ENCODE data around the gene LYZL6. TPM values are rescaled to one million over a fixed set of nuclear protein-coding genes. Genes with fewer than 3 reads are reported as not detected.

Gene LYZL6
- total RNA-seq, 1 experiment from 2014 or later = not detected

DNA sequence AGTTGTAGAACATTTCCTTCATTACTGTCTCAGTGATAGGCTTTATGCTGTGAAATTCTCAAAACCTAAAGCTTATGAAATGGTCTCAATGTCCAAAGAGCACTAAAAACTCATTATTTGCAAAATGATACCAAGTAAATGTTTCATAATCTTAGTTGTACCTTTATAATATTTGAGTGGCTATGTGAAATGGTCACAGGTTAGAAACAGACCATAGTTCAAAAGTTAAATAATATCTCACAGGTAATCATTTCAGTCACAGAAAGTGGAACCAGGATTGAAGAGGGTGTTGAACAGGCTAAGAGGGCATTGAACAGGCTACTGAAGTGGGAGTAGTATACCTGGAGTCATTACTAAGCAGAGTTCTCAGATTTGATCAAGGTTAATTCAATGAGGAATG lies 15.8 kb downstream of the LYZL6 start:
- no peaks in the 10 kb centered on the region for H3K9me3 Mint-ChIP-seq
- ChIA-PET POLR2A (no interaction called here), CTCF (no interaction called here)
- no peak overlapping the region for H3K4me3 Mint-ChIP-seq
- H3K36me3 Mint-ChIP-seq = peaks cover 3% of the 10 kb centered on the region
- H3K27ac Mint-ChIP-seq = no peak overlapping the region
- no peak for DNase-seq (ENCODE audit: low spot score)
- peaks cover 26% of the 10 kb centered on the region for H3K4me1 Mint-ChIP-seq
- ATAC-seq = no peak
- peaks cover 11% of the 10 kb centered on the region for H3K27me3 Mint-ChIP-seq (ENCODE audit: low read depth)
- TF ChIP-seq ESRRA (CRISPR knock-in tag; IDR thresholded peaks at IDR 0.05; ENCODE audit: borderline replicate concordance) (no peak), KAT7 (CRISPR knock-in tag; IDR thresholded peaks at IDR 0.05; ENCODE audit: borderline replicate concordance) (no peak), JUN (CRISPR knock-in tag; IDR thresholded peaks at IDR 0.05) (no peak), ZNF263 (CRISPR knock-in tag; IDR thresholded peaks at IDR 0.05; ENCODE audit: low read depth) (no peak), PRDM15 (CRISPR knock-in tag; IDR thresholded peaks at IDR 0.05) (no peak), ZNF423 (CRISPR knock-in tag; IDR thresholded peaks at IDR 0.05) (no peak), SMAD3 (CRISPR knock-in tag; IDR thresholded peaks at IDR 0.05; ENCODE audit: borderline replicate concordance) (no peak), SP1 (CRISPR knock-in tag; conservative IDR thresholded peaks at IDR 0.05) (no peak), ZNF281 (CRISPR knock-in tag; IDR thresholded peaks at IDR 0.05) (no peak), CBFB (CRISPR knock-in tag; IDR thresholded peaks at IDR 0.05; ENCODE audit: low read depth) (no peak), TP53 (CRISPR knock-in tag; IDR thresholded peaks at IDR 0.05) (no peak), MYBL2 (CRISPR knock-in tag; IDR thresholded peaks at IDR 0.05) (no peak), ZBTB21 (CRISPR knock-in tag; IDR thresholded peaks at IDR 0.05; ENCODE audit: borderline replicate concordance) (no peak), ZNF425 (CRISPR knock-in tag; conservative IDR thresholded peaks at IDR 0.05) (no peak), HMGA2 (CRISPR knock-in tag; IDR thresholded peaks at IDR 0.05) (no peak), ZNF671 (CRISPR knock-in tag; IDR thresholded peaks at IDR 0.05) (no peak), SMAD4 (CRISPR knock-in tag; IDR thresholded peaks at IDR 0.05) (no peak), NR2C2 (CRISPR knock-in tag; IDR thresholded peaks at IDR 0.05) (no peak)
- TF ChIP-seq, protein P1, sequence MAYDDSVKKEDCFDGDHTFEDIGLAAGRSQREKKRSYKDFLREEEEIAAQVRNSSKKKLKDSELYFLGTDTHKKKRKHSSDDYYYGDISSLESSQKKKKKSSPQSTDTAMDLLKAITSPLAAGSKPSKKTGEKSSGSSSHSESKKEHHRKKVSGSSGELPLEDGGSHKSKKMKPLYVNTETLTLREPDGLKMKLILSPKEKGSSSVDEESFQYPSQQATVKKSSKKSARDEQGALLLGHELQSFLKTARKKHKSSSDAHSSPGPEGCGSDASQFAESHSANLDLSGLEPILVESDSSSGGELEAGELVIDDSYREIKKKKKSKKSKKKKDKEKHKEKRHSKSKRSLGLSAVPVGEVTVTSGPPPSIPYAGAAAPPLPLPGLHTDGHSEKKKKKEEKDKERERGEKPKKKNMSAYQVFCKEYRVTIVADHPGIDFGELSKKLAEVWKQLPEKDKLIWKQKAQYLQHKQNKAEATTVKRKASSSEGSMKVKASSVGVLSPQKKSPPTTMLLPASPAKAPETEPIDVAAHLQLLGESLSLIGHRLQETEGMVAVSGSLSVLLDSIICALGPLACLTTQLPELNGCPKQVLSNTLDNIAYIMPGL (CRISPR knock-in tag; IDR thresholded peaks at IDR 0.05) = no peak
- TF ChIP-seq, protein P2, sequence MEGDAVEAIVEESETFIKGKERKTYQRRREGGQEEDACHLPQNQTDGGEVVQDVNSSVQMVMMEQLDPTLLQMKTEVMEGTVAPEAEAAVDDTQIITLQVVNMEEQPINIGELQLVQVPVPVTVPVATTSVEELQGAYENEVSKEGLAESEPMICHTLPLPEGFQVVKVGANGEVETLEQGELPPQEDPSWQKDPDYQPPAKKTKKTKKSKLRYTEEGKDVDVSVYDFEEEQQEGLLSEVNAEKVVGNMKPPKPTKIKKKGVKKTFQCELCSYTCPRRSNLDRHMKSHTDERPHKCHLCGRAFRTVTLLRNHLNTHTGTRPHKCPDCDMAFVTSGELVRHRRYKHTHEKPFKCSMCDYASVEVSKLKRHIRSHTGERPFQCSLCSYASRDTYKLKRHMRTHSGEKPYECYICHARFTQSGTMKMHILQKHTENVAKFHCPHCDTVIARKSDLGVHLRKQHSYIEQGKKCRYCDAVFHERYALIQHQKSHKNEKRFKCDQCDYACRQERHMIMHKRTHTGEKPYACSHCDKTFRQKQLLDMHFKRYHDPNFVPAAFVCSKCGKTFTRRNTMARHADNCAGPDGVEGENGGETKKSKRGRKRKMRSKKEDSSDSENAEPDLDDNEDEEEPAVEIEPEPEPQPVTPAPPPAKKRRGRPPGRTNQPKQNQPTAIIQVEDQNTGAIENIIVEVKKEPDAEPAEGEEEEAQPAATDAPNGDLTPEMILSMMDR (IDR thresholded peaks at IDR 0.05) = no peak
